Glutamatergic neuron (in vitro differentiated cells): ENCODE results near the gene TAF11. TPM values are rescaled to one million over a fixed set of nuclear protein-coding genes. Genes with fewer than 3 reads are reported as not detected.

Experiments used
- DNase-seq: peaks from one replicate; pipeline ENCODE4 v3.0.0; 2022
- H3K27ac Mint-ChIP-seq: one replicate; pipeline ENCODE4 v1.8.0; 2020; ENCODE audit warnings: mild to moderate bottlenecking, mixed read lengths, inconsistent platforms; ENCODE audit not compliant: unreplicated experiment
- H3K27me3 Mint-ChIP-seq: one replicate; pipeline ENCODE4 v1.8.0; 2020; ENCODE audit warnings: mild to moderate bottlenecking, moderate library complexity, mixed read lengths, inconsistent platforms; ENCODE audit not compliant: unreplicated experiment
- H3K36me3 Mint-ChIP-seq: one replicate; pipeline ENCODE4 v1.8.0; 2020; ENCODE audit warnings: mild to moderate bottlenecking, mixed read lengths, inconsistent platforms; ENCODE audit not compliant: unreplicated experiment
- H3K4me1 Mint-ChIP-seq: one replicate; pipeline ENCODE4 v1.8.0; 2020; ENCODE audit warnings: mild to moderate bottlenecking, low read depth, mixed read lengths, inconsistent platforms; ENCODE audit not compliant: unreplicated experiment
- H3K4me3 Mint-ChIP-seq: one replicate; pipeline ENCODE4 v1.8.0; 2020; ENCODE audit warnings: mild to moderate bottlenecking, mixed read lengths, inconsistent platforms; ENCODE audit not compliant: unreplicated experiment
- H3K9me3 Mint-ChIP-seq: one replicate; pipeline ENCODE4 v1.8.0; 2020; ENCODE audit warnings: mild to moderate bottlenecking, moderate library complexity, mixed read lengths, inconsistent platforms; ENCODE audit not compliant: unreplicated experiment
- CTCF ChIP-seq: fragments of 200-600 bp; sonication (generic); IDR thresholded peaks from one replicate; pipeline ENCODE4 v1.5.0; 2021; ENCODE audit not compliant: partially characterized antibody, unreplicated experiment
- total RNA-seq: library from RNA; stranded (reverse); fragmentation: NEBNext Ultra II Directional; extraction: Animal tissue kit (Norgen Biotek cat#: 25700); gene quantifications from one replicate; pipeline ENCODE4 v1.2.1, GENCODE V29; 2021; ENCODE audit not compliant: unreplicated experiment

TAF11 gene
- total RNA-seq, 1 donor from 2014 or later, result 48.5 TPM

- Mint-ChIP-seq H3K4me3 (no peak overlapping the region), H3K27ac (no peak overlapping the region), H3K27me3 (no peaks in the 10 kb centered on the region), H3K36me3 (no peaks in the 10 kb centered on the region), H3K4me1 (no peaks in the 10 kb centered on the region), H3K9me3 (no peaks in the 10 kb centered on the region)
- no peak for TF ChIP-seq CTCF
- no peak for DNase-seq
Observed at GRCh38 chr6:34897130-34897529, 9.3 kb upstream of the TAF11 start.

GRCh38 chr6:34894693-34895092 lies 6.9 kb upstream of the TAF11 start:
- no peak for TF ChIP-seq CTCF
- H3K27me3 Mint-ChIP-seq, result no peaks in the 10 kb centered on the region
- no peak overlapping the region for H3K4me3 Mint-ChIP-seq
- H3K9me3 Mint-ChIP-seq, result peaks cover 2% of the 10 kb centered on the region
- no peak for DNase-seq
- no peaks in the 10 kb centered on the region for H3K36me3 Mint-ChIP-seq
- no peak overlapping the region for H3K27ac Mint-ChIP-seq
- peaks cover 5% of the 10 kb centered on the region for H3K4me1 Mint-ChIP-seq

GRCh38 chr6:34891296-34891695 lies 3.5 kb upstream of the TAF11 start:
- DNase-seq, result no peak
- Mint-ChIP-seq H3K27me3 (peaks cover 5% of the 10 kb centered on the region), H3K4me3 (peak overlapping the region; percentile 3), H3K36me3 (no peaks in the 10 kb centered on the region), H3K27ac (no peak overlapping the region), H3K9me3 (peaks cover 7% of the 10 kb centered on the region), H3K4me1 (peaks cover 9% of the 10 kb centered on the region)
- TF ChIP-seq CTCF, result no peak

GRCh38 chr6:34890533-34890925 lies 2.7 kb upstream of the TAF11 start:
- TF ChIP-seq CTCF, result no peak
- Mint-ChIP-seq H3K27ac (no peak overlapping the region), H3K36me3 (no peaks in the 10 kb centered on the region)

GRCh38 chr6:34888874-34889555 lies 1.2 kb upstream of the TAF11 start, which contains the start of gene ANKS1A:
Gene ANKS1A, plus strand, starts transcription at chr6:34889255. Its CDS starts 148 bp downstream, at chr6:34889403.
- peaks cover 7% of the 10 kb centered on the region for H3K9me3 Mint-ChIP-seq
- no peaks in the 10 kb centered on the region for H3K36me3 Mint-ChIP-seq
- TF ChIP-seq CTCF, result no peak
- H3K27ac Mint-ChIP-seq, result peak within 1 kb of the TSS; percentile 96
- H3K27me3 Mint-ChIP-seq, result peaks cover 5% of the 10 kb centered on the region
- peak; percentile 83 for DNase-seq
- peak within 1 kb of the TSS; percentile 100 for H3K4me3 Mint-ChIP-seq
- peaks cover 9% of the 10 kb centered on the region for H3K4me1 Mint-ChIP-seq

More at GRCh38 chr6:34890533-34890925, 2.7 kb upstream of the TAF11 start:
- DNase-seq, result no peak
- Mint-ChIP-seq H3K27me3 (peaks cover 5% of the 10 kb centered on the region), H3K4me1 (peaks cover 9% of the 10 kb centered on the region), H3K4me3 (peak overlapping the region; percentile 92), H3K9me3 (peaks cover 7% of the 10 kb centered on the region)
